HG03469 (cell line): ENCODE data around the gene PRTN3.
"Not testable (repeated sequence)": the region's sequence is repeated elsewhere in the genome, so short reads cannot be mapped to it uniquely, and the experiment has no call there.

Experiments
- ATAC-seq: cut with Tn5 transposase; IDR thresholded peaks from one replicate; pipeline ENCODE4 v1.9.1; 2021; ENCODE audit warnings: mild to moderate bottlenecking, moderate library complexity, moderate number of reproducible peaks; ENCODE audit not compliant: unreplicated experiment

The PRTN3 gene

DNA sequence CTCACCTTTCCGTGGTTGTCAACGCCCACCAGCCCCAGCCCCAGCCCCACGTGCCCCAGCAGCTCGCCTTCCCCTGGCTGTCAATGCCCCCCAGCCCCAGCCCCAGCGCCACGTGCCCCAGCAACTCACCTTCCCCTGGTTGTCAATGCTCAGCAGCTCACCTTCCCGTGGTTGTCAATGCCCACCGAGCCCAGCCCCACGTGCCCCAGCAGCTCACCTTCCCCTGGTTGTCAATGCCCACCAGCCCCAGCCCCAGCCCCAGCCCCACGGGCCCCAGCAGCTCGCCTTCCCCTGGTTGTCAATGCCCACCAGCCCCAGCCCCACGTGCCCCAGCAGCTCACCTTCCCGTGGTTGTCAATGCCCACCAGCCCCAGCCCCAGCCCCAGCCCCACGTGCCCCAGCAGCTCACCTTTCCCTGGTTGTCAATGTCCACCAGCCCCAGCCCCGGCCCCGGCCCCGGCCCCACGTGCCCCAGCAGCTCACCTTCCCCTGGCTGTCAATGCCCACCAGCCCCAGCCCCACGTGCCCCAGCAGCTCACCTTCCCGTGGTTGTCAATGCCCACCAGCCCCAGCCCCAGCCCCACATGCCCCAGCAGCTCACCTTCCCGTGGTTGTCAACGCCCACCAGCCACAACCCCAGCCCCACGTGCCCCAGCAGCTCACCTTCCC, 37.3 kb downstream of the PRTN3 start:
- ATAC-seq: not testable (repeated sequence)

DNA sequence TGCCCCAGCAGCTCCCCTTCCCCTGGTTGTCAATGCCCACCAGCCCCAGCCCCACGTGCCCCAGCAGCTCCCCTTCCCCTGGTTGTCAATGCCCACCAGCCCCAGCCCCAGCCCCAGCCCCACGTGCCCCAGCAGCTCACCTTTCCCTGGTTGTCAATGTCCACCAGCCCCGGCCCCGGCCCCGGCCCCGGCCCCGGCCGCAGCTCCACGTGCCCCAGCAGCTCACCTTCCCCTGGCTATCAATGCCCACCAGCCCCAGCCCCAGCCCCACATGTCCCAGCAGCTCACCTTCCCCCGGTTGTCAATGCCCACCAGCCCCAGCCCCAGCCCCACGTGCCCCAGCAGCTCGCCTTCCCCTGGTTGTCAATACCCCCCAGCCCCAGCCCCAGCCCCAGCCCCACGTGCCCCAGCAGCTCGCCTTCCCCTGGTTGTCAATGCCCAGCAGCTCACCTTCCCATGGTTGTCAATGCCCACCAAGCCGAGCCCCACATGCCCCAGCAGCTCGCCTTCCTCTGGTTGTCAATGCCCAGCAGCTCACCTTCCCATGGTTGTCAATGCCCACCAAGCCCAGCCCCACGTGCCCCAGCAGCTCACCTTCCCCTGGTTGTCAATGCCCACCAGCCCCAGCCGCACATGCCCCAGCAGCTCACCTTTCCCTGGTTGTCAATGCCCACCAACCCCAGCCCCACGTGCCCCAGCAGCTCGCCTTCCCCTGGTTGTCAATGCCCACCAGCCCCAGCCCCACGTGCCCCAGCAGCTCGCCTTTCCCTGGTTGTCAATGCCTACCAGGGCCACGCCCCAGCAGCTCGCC, 38.2 kb downstream of the PRTN3 start:
- ATAC-seq: not testable (repeated sequence)

GRCh38 chr19:879711-880438, 39.1 kb downstream of the PRTN3 start:
- no peak for ATAC-seq

DNA sequence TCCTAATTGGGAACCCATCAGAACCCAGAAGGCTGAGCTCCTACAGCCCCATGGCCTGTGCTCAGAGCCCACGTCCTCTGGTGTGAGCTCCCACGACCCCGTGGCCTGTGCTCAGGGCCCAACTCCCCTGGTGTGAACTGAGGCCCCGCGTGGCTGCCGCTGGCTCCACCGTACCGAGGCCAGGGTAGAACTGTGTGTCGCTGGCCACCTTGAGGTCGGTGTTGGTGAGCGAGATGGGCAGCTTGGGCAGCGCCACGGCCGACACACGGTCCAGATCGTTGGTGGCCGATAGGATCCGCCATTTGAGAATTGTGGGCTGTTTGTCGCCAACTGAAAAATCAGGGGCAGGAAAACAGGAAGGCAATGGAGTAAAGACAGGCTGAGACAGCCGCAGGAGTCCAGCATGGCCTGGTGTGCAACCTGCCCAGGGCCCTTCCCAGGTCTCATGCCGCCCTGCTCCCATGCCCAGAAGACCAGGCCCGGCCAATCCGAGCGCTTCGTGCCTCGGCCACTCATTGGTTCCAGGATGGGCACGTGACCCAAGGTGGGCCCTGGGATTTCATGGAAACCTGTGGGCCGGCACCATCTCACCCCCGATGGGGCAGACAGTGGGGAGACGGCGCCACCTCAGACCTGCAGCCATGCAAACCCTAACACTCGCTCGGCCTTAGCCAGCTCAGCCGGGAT, 40.7 kb downstream of the PRTN3 start:
- ATAC-seq: no peak

DNA sequence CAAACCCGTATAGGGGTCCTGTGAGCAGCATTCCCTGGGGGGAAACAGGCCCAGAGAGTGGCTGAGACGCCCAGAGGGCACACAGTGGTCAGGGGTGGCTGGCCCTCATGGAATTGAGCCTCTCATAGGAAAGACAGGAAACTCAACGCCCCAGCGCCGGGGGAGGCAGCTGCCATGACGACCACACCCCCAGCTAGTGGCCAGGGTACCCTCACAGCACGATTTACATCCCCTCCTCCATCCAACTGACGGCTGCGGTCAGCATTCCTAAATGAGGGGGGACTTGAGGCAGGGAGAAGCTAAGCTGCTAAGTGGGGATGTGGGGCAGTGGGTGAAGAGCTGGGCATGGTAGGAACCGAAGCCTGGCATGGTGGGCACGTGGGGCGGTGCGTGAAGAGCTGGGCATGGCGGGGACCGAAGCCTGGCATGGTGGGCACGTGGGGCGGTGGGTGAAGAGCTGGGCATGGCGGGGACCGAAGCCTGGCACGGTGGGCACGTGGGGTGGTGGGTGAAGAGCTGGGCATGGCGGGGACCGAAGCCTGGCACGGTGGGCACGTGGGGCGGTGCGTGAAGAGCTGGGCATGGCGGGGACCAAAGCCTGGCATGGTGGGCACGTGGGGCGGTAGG, 42.2 kb downstream of the PRTN3 start:
- ATAC-seq: no peak

GRCh38 chr19:883661-884211, 42.9 kb downstream of the PRTN3 start:
- ATAC-seq: no peak

DNA sequence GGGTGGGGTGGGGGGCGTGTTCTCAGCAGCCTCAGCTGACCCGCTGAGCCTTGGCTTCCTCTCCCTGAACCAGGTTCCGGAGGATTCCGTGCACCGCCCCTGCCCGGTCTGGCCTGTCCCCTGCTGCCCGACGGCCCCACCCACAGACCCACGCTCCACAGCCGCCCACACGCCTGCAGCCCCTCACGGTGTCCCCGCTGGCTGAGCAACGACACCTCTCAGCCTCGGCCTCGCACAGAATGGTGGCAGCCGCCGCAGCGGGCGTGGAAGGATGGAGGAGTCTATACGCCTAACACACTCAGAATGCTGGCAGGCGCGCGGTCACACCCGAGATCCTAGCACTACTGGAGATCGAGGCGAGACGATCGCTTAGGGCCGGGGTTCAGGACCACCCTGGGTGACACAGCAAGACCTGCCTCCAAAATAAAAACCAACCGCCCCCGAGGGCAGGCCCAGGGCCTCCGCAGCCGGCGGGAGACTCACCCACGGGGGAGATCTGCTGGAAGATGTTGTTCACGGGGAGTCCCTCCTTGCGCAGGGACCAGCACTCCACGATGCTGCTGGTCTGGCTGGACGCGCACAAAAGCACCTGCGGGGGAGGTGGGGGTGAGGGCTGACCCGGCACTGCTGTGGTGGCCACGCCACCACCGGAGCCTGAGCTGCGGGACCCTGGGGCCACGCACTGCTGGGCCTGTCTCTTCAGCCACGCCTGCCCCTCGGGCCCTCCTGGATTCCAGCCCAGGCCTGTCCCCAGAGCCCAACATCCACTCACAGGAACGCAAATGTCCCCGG, 43.8 kb downstream of the PRTN3 start:
- ATAC-seq: no peak

- no peak for ATAC-seq
Observed at GRCh38 chr19:885536-886224, 44.9 kb downstream of the PRTN3 start.

GRCh38 chr19:887072-887471, 46.3 kb downstream of the PRTN3 start:
- ATAC-seq: no peak

GRCh38 chr19:887599-887998, 46.8 kb downstream of the PRTN3 start:
- no peak for ATAC-seq

- ATAC-seq: no peak
Observed at GRCh38 chr19:888581-889385, 48.0 kb downstream of the PRTN3 start.

GRCh38 chr19:889662-890295, 49.0 kb downstream of the PRTN3 start:
- ATAC-seq: no peak

DNA sequence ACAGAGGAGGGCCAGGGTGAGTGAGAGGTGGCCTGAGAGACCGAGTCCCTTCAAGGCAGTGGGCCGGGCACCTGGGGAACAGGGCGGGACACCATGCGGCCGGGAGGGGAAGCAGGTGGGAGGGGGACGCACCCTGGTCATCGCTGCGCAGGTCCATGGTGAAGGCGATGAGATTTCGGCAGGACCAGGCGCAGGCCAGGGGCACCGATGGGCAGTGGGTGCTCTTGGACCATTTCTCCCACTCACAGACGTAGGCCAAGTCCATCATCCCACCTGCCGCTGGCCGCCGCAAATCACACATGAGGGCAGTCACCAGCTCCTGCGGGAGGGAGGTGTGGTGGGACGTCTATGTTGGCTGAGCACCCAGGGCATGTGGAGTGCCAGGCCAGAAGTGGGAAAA, 50.0 kb downstream of the PRTN3 start:
- no peak for ATAC-seq

DNA sequence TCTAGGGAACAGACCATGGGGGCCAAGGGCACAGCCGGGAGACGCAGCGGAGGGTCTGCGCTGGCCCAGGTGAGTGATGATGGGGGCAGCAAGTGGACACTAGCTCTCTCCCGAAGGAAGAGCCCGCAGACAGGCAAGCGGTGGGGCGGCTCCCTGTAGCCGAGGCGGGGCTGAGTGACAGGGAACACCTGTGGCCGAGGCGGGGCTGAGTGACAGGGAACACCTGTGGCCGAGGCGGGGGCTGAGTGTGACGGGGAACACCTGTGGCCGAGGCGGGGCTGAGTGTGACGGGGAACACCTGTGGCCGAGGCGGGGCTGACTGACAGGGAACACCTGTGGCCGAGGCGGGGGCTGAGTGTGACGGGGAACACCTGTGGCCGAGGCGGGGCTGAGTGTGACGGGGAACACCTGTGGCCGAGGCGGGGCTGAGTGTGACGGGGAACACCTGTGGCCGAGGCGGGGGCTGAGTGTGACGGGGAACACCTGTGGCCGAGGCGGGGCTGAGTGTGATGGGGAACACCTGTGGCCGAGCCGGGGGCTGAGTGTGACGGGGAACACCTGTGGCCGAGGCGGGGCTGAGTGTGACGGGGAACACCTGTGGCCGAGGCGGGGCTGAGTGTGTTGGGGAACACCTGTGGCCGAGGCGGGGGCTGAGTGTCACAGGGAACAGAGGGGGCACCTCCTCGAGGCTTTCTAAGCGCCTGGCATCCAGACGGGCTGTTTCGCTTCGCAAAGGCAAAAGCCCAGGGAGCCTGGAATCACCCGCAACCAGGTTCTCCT, 50.8 kb downstream of the PRTN3 start:
- not testable (repeated sequence) for ATAC-seq

DNA sequence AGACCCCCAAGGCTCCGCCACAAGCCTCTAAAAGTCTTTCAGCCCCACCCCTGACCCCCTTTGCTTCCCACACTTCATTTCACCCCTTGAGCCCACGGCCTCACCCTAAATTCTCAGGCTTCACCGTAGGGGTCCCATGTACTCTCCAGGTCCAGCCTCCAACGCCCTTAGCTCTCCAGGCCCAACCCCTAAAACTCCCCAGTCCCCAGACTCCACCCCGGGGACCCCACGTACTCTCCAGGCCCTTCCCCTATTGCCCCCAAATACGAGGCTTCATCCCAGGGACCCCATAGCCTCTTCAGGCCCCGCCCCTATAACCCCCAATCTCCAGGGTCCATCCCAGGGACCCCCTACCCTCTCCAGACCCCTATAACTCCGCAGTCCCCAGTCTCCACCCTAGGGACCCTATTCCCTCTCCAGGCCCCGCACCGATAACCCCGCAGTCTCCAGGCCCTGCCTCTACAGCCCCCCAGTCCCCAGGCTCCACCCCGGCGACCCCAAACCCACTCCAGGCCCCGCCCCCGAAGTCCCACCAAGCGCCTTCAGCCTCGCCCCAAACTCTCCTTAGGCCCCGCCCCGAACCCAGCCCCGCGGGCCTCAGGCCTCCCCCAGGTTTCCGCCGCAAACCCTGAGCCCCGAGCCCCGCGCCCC, 51.6 kb downstream of the PRTN3 start:
- no peak for ATAC-seq

- ATAC-seq: peak; percentile 55
Observed at GRCh38 chr19:892894-893689, 52.3 kb downstream of the PRTN3 start, which contains the start of the genes MED16 and RNU6-9. TSS of gene MED16 (minus strand) at chr19:893187. CDS start at chr19:891131, 2,056 bp downstream. TSS of gene RNU6-9 (plus strand) at chr19:893484.
